ENCODE results near the gene ANKRD18B. TPM values are rescaled to one million over a fixed set of nuclear protein-coding genes. Genes with fewer than 3 reads are reported as not detected.
"Not testable (repeated sequence)": the region's sequence is repeated elsewhere in the genome, so short reads cannot be mapped to it uniquely, and the experiment has no call there.

The ANKRD18B gene
- total and polyA plus RNA-seq, 5 experiments from 2014 or later: 0.88 TPM; not detected in 4

- peak in 1 of 10 donors; percentile 26 for DNase-seq
- POLR2A ChIA-PET, ATAC-seq, H3K36me3 Mint-ChIP-seq, H3K4me1 Mint-ChIP-seq, H3K9me3 Mint-ChIP-seq: not testable (repeated sequence)
- Mint-ChIP-seq H3K27ac (peak overlapping the region in 9 of 10 donors; percentile 5 to 97 (median 90)), H3K4me3 (peak overlapping the region in 6 of 10 donors; percentile 54 to 85 (median 66)), H3K27me3 (peaks cover 0 to 17% (median 3%) of the 10 kb centered on the region in 5 donors)
Observed at GRCh38 chr9:33597386-33597785, 73.3 kb downstream of the ANKRD18B start.

DNA sequence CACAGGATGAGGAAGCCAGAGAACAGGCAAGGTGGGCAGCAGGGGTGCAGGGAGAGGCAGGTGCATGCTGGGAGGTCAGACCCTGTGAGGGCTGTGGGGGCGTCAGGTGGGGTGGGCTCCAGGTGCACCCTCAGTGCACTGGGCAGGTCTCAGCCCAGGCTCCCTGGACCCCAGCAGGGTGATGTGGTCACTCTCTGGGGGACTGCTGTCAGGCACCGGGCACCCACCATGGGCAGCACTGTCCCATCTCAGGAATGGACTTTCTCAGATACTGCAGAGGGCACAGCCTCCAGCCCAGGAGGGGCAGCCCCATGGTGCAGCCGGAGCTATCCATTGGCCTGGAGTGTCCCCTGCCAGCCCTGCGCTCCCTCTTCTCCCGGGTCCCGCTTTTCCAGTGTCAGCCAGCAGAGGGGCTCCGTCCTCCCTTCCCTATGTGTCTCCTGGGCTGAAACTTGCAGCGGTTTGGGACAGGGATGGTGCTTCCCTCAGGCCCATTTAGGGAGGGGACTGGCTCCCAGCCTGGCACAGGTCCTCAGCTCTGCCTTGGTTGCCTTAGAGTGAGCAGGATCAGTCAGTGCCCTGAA is 74.8 kb downstream of the ANKRD18B start:
- H3K4me1 Mint-ChIP-seq, ATAC-seq, H3K4me3 Mint-ChIP-seq, DNase-seq, H3K36me3 Mint-ChIP-seq, H3K9me3 Mint-ChIP-seq, POLR2A ChIA-PET: not testable (repeated sequence)
- peak overlapping the region in 1 of 10 donors; percentile 51 for H3K27ac Mint-ChIP-seq
- peaks cover 0 to 11% (median 3%) of the 10 kb centered on the region in 5 donors for H3K27me3 Mint-ChIP-seq

DNA sequence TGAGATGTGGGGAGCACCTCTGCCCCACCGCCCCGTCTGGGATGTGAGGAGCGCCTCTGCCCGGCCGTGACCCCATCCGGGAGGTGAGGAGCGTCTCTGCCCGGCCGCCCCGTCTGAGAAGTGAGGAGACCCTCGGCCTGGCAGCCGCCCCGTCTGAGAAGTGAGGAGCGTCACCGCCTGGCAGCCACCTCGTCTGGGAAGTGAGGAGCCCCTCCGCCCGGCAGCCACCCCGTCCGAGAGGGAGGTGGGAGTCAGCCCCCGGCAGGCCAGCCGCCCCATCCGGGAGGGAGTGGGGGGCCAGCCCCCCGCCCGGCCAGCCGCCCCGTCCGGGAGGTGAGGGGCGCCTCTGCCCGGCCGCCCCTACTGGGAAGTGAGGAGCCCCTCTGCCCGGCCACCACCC is 76.9 kb downstream of the ANKRD18B start:
- H3K27ac Mint-ChIP-seq, H3K9me3 Mint-ChIP-seq, H3K27me3 Mint-ChIP-seq, H3K4me1 Mint-ChIP-seq, DNase-seq, POLR2A ChIA-PET, H3K4me3 Mint-ChIP-seq, H3K36me3 Mint-ChIP-seq, ATAC-seq: not testable (repeated sequence)

GRCh38 chr9:33604249-33604648 is 80.2 kb downstream of the ANKRD18B start:
- H3K4me1 Mint-ChIP-seq, H3K4me3 Mint-ChIP-seq, ATAC-seq, H3K27ac Mint-ChIP-seq, H3K36me3 Mint-ChIP-seq, H3K9me3 Mint-ChIP-seq, DNase-seq, POLR2A ChIA-PET: not testable (repeated sequence)
- peaks cover 0 to 14% (median 10%) of the 10 kb centered on the region in 5 donors for H3K27me3 Mint-ChIP-seq

DNA sequence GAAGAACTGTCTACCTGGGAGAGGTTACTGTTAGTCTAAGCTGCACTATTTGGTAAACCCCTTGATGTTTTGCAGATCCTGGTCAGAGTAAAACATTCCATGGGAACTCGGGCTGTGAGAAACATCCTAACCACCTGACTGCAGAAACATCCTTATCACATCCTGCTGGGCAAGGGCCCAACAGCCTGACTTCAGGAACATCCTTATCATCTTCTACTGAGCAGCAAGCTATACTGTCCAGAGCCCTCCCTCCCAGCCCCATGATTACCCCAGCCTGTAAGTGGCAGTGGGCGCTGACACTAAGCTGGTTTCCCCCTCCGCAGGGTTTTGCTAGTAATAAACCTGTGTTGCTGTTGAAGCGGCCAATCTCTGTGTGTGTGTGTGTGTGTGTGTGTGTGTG is 80.9 kb downstream of the ANKRD18B start:
- ATAC-seq, H3K9me3 Mint-ChIP-seq, H3K4me3 Mint-ChIP-seq, H3K4me1 Mint-ChIP-seq, DNase-seq, POLR2A ChIA-PET, H3K36me3 Mint-ChIP-seq: not testable (repeated sequence)
- Mint-ChIP-seq H3K27ac (peak overlapping the region in 1 of 10 donors; percentile 69), H3K27me3 (peaks cover 0 to 15% (median 10%) of the 10 kb centered on the region in 5 donors)

DNA sequence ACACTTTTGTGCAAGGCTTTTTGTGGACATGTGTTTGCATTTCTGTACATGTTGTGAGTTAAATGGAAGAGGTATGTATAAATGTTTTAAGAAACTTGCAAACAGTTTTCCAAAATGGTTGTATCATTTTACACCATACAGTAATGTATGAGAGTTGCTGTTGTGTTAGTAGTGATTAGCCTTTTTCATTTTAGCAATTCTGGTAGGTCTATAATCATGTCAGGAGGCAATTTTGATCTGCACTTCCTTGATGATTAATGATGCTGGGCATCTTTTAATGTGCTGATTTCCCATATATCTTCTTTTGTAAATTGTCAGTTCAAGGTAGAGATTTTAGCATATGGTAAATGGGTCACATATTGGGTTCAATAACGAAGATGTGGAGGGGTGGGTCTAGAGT is 87.3 kb downstream of the ANKRD18B start:
- no peak for DNase-seq
- H3K4me1 Mint-ChIP-seq: no peaks in the 10 kb centered on the region
- peaks cover 0 to 14% (median 6%) of the 10 kb centered on the region in 9 donors for H3K9me3 Mint-ChIP-seq
- POLR2A ChIA-PET: no interaction called here
- ATAC-seq: no peak
- peaks cover 8 to 23% (median 16%) of the 10 kb centered on the region in 5 donors for H3K27me3 Mint-ChIP-seq
- H3K27ac Mint-ChIP-seq: no peak overlapping the region
- peaks cover 0 to 7% (median 4%) of the 10 kb centered on the region in 3 donors for H3K36me3 Mint-ChIP-seq
- no peak overlapping the region for H3K4me3 Mint-ChIP-seq

- H3K27ac Mint-ChIP-seq, ATAC-seq, POLR2A ChIA-PET, DNase-seq, H3K4me1 Mint-ChIP-seq, H3K4me3 Mint-ChIP-seq, H3K36me3 Mint-ChIP-seq: not testable (repeated sequence)
- Mint-ChIP-seq H3K27me3 (peaks cover 9 to 26% (median 15%) of the 10 kb centered on the region in 5 donors), H3K9me3 (peaks cover 0 to 14% (median 6%) of the 10 kb centered on the region in 9 donors)
Observed at GRCh38 chr9:33612410-33612809, 88.4 kb downstream of the ANKRD18B start.

GRCh38 chr9:33614001-33614687 is 90.1 kb downstream of the ANKRD18B start:
- Mint-ChIP-seq H3K9me3 (peaks cover 0 to 14% (median 6%) of the 10 kb centered on the region in 9 donors), H3K4me1 (peaks cover 0 to 3% (median 0%) of the 10 kb centered on the region in 4 donors), H3K4me3 (no peak overlapping the region), H3K27ac (no peak overlapping the region), H3K36me3 (peaks cover 0 to 7% (median 4%) of the 10 kb centered on the region in 3 donors), H3K27me3 (peaks cover 9 to 24% (median 21%) of the 10 kb centered on the region in 5 donors)
- no peak for DNase-seq
- ATAC-seq: no peak
- POLR2A ChIA-PET: no interaction called here

DNA sequence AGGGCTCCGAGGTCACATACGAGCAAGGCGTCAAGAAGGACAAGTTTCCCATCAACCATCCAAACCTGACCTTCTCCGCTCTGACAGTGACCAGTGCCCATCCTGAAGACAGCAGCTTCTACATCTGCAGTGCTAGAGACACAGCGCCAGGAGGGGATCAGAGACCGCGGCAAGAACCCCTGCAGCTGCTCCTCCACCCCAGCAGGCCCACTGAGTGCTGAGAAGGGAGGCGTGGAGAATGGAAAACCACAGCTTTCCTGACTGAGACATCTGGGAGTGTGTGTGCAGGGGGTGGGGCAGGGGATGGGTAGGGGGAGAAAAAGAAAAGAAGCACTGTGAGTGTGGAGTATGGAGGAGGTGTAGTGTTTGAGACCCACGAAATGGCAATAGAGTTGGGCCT is 94.3 kb downstream of the ANKRD18B start:
- H3K9me3 Mint-ChIP-seq, H3K4me3 Mint-ChIP-seq, DNase-seq, H3K27ac Mint-ChIP-seq, H3K4me1 Mint-ChIP-seq, POLR2A ChIA-PET, H3K36me3 Mint-ChIP-seq, ATAC-seq: not testable (repeated sequence)
- peaks cover 12 to 29% (median 20%) of the 10 kb centered on the region in 5 donors for H3K27me3 Mint-ChIP-seq

DNA sequence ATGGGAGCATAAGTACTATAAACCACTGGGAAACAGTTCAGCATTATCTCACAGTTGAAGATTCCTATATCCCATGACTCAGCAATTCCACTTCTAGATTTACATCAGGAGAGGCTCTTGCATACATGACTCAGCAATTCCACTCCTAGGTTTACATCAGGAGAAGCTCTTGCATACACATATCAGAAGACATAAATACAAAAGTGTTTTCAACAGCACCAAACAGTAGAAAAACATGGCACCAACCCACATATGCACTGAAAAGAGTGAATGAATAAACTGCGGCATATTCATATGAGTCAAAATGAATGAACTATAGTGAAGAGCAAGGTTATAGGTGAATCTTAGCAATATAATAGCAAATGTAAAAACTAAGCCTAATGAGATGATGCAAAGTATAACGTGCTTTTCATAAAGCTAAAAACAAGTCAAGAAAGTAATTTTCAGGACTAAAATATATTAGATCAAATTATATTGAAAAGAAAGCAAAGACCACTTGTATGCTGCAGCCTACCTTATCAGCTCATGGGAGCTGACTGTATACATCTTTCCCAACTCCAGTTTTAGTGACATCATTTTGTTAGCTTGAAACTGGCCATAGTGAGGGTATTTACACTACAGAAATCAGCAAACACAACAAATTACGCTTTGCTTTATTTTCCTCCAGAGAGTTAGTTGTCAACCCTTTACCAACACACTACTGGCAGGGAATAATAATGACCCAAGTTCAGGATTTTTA is 95.8 kb downstream of the ANKRD18B start:
- Mint-ChIP-seq H3K4me3 (no peak overlapping the region), H3K36me3 (no peaks in the 10 kb centered on the region), H3K27me3 (peaks cover 20 to 37% (median 31%) of the 10 kb centered on the region in 5 donors), H3K4me1 (peaks cover 1 to 6% (median 5%) of the 10 kb centered on the region in 4 donors), H3K9me3 (no peaks in the 10 kb centered on the region), H3K27ac (no peak overlapping the region)
- DNase-seq (no peak), ATAC-seq (no peak)
- POLR2A ChIA-PET: no interaction called here

- DNase-seq (no peak), ATAC-seq (no peak)
- H3K4me3 Mint-ChIP-seq: no peak overlapping the region
- H3K27ac Mint-ChIP-seq: no peak overlapping the region
- H3K4me1 Mint-ChIP-seq: peaks cover 1 to 6% (median 5%) of the 10 kb centered on the region in 4 donors
- H3K9me3 Mint-ChIP-seq: no peaks in the 10 kb centered on the region
- H3K27me3 Mint-ChIP-seq: peaks cover 21 to 39% (median 33%) of the 10 kb centered on the region in 5 donors
- H3K36me3 Mint-ChIP-seq: no peaks in the 10 kb centered on the region
- POLR2A ChIA-PET: no interaction called here
Observed at GRCh38 chr9:33620738-33621439, 96.8 kb downstream of the ANKRD18B start.

All from naive thymus-derived CD8-positive, alpha-beta T cell (primary cell).